Spleen (tissue), 7 donors: ENCODE data around the gene CEP128.

ENCODE experiments used
- CTCF ChIP-seq, 11 experiments: fragments of 200-600 bp in 7 of 11; fragments of 450-650 bp in 4 of 11; sonication (generic) in 4 of 11; IDR thresholded peaks in 8 of 11; conservative IDR thresholded peaks in 3 of 11; 1 replicate in 7 of 11; 2 replicates in 4 of 11; pipeline versions ENCODE4 v1.4.0 to v1.8.0; 2016 to 2021; ENCODE audit warnings: antibody characterized with exemption in 11 of 11, inconsistent platforms in 4 of 11, mild to moderate bottlenecking in 1 of 11
- POLR2A ChIP-seq, 3 donors: fragments of 450-650 bp; IDR thresholded peaks; one replicate each; pipeline ENCODE4 v1.5.1; 2017; ENCODE audit warnings: antibody characterized with exemption in 3 of 3, mild to moderate bottlenecking in 1 of 3
- POLR2AphosphoS5 ChIP-seq, 3 donors: sonication (generic); formaldehyde crosslinking; IDR thresholded peaks; one replicate each; pipeline ENCODE4 v1.5.1; 2017; ENCODE audit warnings: antibody characterized with exemption in 3 of 3
- donor health status: DM: no; HTN: no; CAD: no; lungs with moderate emphysema.
- donor health status: DM: no; HTN: no; CAD: no.
- donor health status: DM: no; HTN: no; CAD: no.

- no peak for TF ChIP-seq CTCF (IDR thresholded peaks at IDR 0.05 in 8 of 11, conservative IDR thresholded peaks at IDR 0.05 in 3 of 11)
- TF ChIP-seq POLR2A (IDR thresholded peaks at IDR 0.05), result no peak
- TF ChIP-seq POLR2AphosphoS5 (IDR thresholded peaks at IDR 0.05), result no peak
Measured at GRCh38 chr14:80523518-80524117, 417.9 kb downstream of the CEP128 start.
